Spleen (tissue), 11 donors: Measurements from ENCODE around the gene GPAT3. TPM values are rescaled to one million over a fixed set of nuclear protein-coding genes. Genes with fewer than 3 reads are reported as not detected.

Experiments used
- DNase-seq: peaks from one replicate; pipeline ENCODE4 v3.0.0-alpha.2; 2020
- H3K27ac ChIP-seq, 8 donors: fragments of 200-600 bp; sonication (generic) in 7 of 8; 1 replicate in 4 of 8; 2 replicates in 4 of 8; pipeline versions ENCODE4 v1.5.0 to v1.8.0; 2016 to 2021; ENCODE audit warnings: inconsistent platforms in 4 of 8, mild to moderate bottlenecking in 4 of 8, moderate library complexity in 1 of 8
- H3K27me3 ChIP-seq, 7 donors: fragments of 200-600 bp; sonication (generic) in 6 of 7; replicated peaks in 1 of 7; 1 replicate in 4 of 7; 2 replicates in 3 of 7; pipeline versions ENCODE4 v1.5.0 to v1.8.0; 2016 to 2021; ENCODE audit warnings: inconsistent platforms in 3 of 7, mild to moderate bottlenecking in 1 of 7
- H3K36me3 ChIP-seq, 6 donors: fragments of 200-600 bp; sonication (generic) in 5 of 6; 1 replicate in 4 of 6; 2 replicates in 2 of 6; pipeline versions ENCODE4 v1.5.0 to v1.8.0; 2016 to 2021; ENCODE audit warnings: inconsistent platforms in 2 of 6
- H3K4me1 ChIP-seq, 6 donors: fragments of 200-600 bp; sonication (generic) in 5 of 6; 1 replicate in 3 of 6; 2 replicates in 3 of 6; pipeline versions ENCODE4 v1.5.0 to v1.8.0; 2016 to 2021; ENCODE audit warnings: inconsistent platforms in 3 of 6
- H3K4me3 ChIP-seq, 8 donors: fragments of 200-600 bp; sonication (generic) in 7 of 8; 1 replicate in 4 of 8; 2 replicates in 4 of 8; pipeline versions ENCODE4 v1.5.0 to v1.8.0; 2016 to 2021; ENCODE audit warnings: inconsistent platforms in 4 of 8, mild to moderate bottlenecking in 4 of 8, moderate library complexity in 2 of 8
- H3K9me3 ChIP-seq, 8 donors: fragments of 200-600 bp; sonication (generic) in 7 of 8; 1 replicate in 4 of 8; 2 replicates in 4 of 8; pipeline versions ENCODE4 v1.5.0 to v1.8.0; 2016 to 2021; ENCODE audit warnings: inconsistent platforms in 4 of 8
- POLR2A ChIP-seq, 3 donors: fragments of 450-650 bp; IDR thresholded peaks; one replicate each; pipeline ENCODE4 v1.5.1; 2017; ENCODE audit warnings: antibody characterized with exemption in 3 of 3, mild to moderate bottlenecking in 1 of 3
- POLR2AphosphoS5 ChIP-seq, 3 donors: sonication (generic); formaldehyde crosslinking; IDR thresholded peaks; one replicate each; pipeline ENCODE4 v1.5.1; 2017; ENCODE audit warnings: antibody characterized with exemption in 3 of 3
- WGBS, 5 donors: extraction: QIAGEN DNeasy Blood & Tissue Kit in 3 of 5; methylation state at CpG; one replicate each; pipeline versions ENCODE4 v1.1.5 to v1.1.7; 2013 to 2018; 5-methylcytosine and 5-hydroxymethylcytosine counted together
- intact Hi-C: fragments of 100-400 bp; cut with DNase I; formaldehyde crosslinking; loops from one replicate; pipeline ENCODE4 v1.15.0; 2023; ENCODE audit warnings: low total_unique reads
- polyA plus RNA-seq, 3 donors: library from polyadenylated mRNA; stranded (reverse); fragments of 200-250 nt; gene quantifications; one replicate each; pipeline ENCODE4 v1.2.1, GENCODE V29; 2013
- small RNA-seq, 4 donors: library from RNA; depleted of rRNA; stranded (forward); fragments of <200 nt; gene quantifications; one replicate each; pipeline ENCODE3, GENCODE V24; 2016
- total RNA-seq, 7 donors: library from RNA; depleted of rRNA in 3 of 7; stranded (reverse); fragments of >200 nt in 3 of 7; fragmentation: NEBNext Ultra II Directional in 4 of 7; extraction: Animal tissue kit (Norgen Biotek cat#: 25700) in 4 of 7; gene quantifications; one replicate each; pipeline versions ENCODE4 v1.1.0 to v1.2.1, GENCODE V29; 2016 to 2021
- TF ChIP-seq, protein P1 (sequence below), 11 experiments: fragments of 200-600 bp in 7 of 11; fragments of 450-650 bp in 4 of 11; sonication (generic) in 4 of 11; IDR thresholded peaks in 8 of 11; conservative IDR thresholded peaks in 3 of 11; 1 replicate in 7 of 11; 2 replicates in 4 of 11; pipeline versions ENCODE4 v1.4.0 to v1.8.0; 2016 to 2021; ENCODE audit warnings: antibody characterized with exemption in 11 of 11, inconsistent platforms in 4 of 11, mild to moderate bottlenecking in 1 of 11
- donor health status: healthy with polysubstance abuse.
- donor health status: DM: no; HTN: no; CAD: no; lungs with moderate emphysema.
- donor health status: DM: no; HTN: no; CAD: no.
- donor health status: Bipolar disorder and iron deficiency.
- donor health status: healthy.
- donor health status: DM: no; HTN: no; CAD: no.
- donor health status: DM: yes; HTN: yes; CAD: no.

GPAT3 gene
- total and polyA plus RNA-seq, 10 donors: 0.70 to 29.1 (median 9.4) TPM

GRCh38 chr4:83644677-83645659 is 109.1 kb downstream of the GPAT3 start:
- H3K9me3 ChIP-seq: no peaks in the 10 kb centered on the region
- peaks cover 0 to 16% (median 0%) of the 10 kb centered on the region in 7 donors for H3K27me3 ChIP-seq
- no peak overlapping the region for H3K27ac ChIP-seq
- H3K36me3 ChIP-seq: no peaks in the 10 kb centered on the region
- TF ChIP-seq POLR2A (IDR thresholded peaks at IDR 0.05) (no peak), POLR2AphosphoS5 (IDR thresholded peaks at IDR 0.05) (no peak)
- TF ChIP-seq, protein P1, sequence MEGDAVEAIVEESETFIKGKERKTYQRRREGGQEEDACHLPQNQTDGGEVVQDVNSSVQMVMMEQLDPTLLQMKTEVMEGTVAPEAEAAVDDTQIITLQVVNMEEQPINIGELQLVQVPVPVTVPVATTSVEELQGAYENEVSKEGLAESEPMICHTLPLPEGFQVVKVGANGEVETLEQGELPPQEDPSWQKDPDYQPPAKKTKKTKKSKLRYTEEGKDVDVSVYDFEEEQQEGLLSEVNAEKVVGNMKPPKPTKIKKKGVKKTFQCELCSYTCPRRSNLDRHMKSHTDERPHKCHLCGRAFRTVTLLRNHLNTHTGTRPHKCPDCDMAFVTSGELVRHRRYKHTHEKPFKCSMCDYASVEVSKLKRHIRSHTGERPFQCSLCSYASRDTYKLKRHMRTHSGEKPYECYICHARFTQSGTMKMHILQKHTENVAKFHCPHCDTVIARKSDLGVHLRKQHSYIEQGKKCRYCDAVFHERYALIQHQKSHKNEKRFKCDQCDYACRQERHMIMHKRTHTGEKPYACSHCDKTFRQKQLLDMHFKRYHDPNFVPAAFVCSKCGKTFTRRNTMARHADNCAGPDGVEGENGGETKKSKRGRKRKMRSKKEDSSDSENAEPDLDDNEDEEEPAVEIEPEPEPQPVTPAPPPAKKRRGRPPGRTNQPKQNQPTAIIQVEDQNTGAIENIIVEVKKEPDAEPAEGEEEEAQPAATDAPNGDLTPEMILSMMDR (IDR thresholded peaks at IDR 0.05 in 8 of 11, conservative IDR thresholded peaks at IDR 0.05 in 3 of 11): peak; percentile 50 to 90 (median 85)
- peaks cover 0 to under 1% (median 0%) of the 10 kb centered on the region in 6 donors for H3K4me1 ChIP-seq
- DNase-seq: no peak
- intact Hi-C loops: loop anchor here (10.0 kb wide), 1 partner anchor 860 kb away; no protein-coding TSS in a partner anchor
- H3K4me3 ChIP-seq: no peak overlapping the region
- WGBS, 5 donors: 0 to 2% (median 1%) methylated on average over 5 of the region's 5 CpGs

- peaks cover 0 to 12% (median 0%) of the 10 kb centered on the region in 7 donors for H3K27me3 ChIP-seq
- TF ChIP-seq, protein P1 (IDR thresholded peaks at IDR 0.05 in 8 of 11, conservative IDR thresholded peaks at IDR 0.05 in 3 of 11): no peak
- TF ChIP-seq POLR2AphosphoS5 (IDR thresholded peaks at IDR 0.05): no peak
- TF ChIP-seq POLR2A (IDR thresholded peaks at IDR 0.05): no peak
- no peak for DNase-seq
- no peaks in the 10 kb centered on the region for H3K36me3 ChIP-seq
- no peak overlapping the region for H3K4me3 ChIP-seq
- no peak overlapping the region for H3K27ac ChIP-seq
- intact Hi-C loops: loop anchor here (10.0 kb wide), 1 partner anchor 858 kb away; no protein-coding TSS in a partner anchor
- H3K9me3 ChIP-seq: no peaks in the 10 kb centered on the region
- H3K4me1 ChIP-seq: no peaks in the 10 kb centered on the region
- 61 to 73% (median 67%) methylated on average over 7 of the region's 7 CpGs for WGBS, 5 donors
Observed at GRCh38 chr4:83646538-83647239, 110.8 kb downstream of the GPAT3 start.

GRCh38 chr4:83651846-83652245 is 115.9 kb downstream of the GPAT3 start:
- DNase-seq: no peak
- TF ChIP-seq POLR2AphosphoS5 (IDR thresholded peaks at IDR 0.05) (no peak), POLR2A (IDR thresholded peaks at IDR 0.05) (no peak)
- TF ChIP-seq, protein P1 (IDR thresholded peaks at IDR 0.05 in 8 of 11, conservative IDR thresholded peaks at IDR 0.05 in 3 of 11): no peak
- Histone ChIP-seq H3K4me3 (no peak overlapping the region), H3K27ac (no peak overlapping the region), H3K27me3 (peaks cover 0 to 21% (median 0%) of the 10 kb centered on the region in 7 donors), H3K4me1 (no peaks in the 10 kb centered on the region), H3K36me3 (no peaks in the 10 kb centered on the region), H3K9me3 (no peaks in the 10 kb centered on the region)
- WGBS, 5 donors: 83 to 90% (median 84%) methylated on average over 4 of the region's 4 CpGs
- intact Hi-C loops: no loop called here

Small RNAs within 50 kb of the gene (small RNA-seq; reads per million reads assigned to genes)
- 0 reads per million in 4 donors for gene RF00019

Other genes starting within 250 kb of the GPAT3 start
- gene HPSE, start 201.3 kb upstream of the GPAT3 start, total RNA-seq: 10 to 100 TPM; 11.4 to 24.6 (median 13.6) TPM
- gene HPSE, start 201.3 kb upstream of the GPAT3 start, polyA plus RNA-seq: 1 to 10 TPM; 1.3 to 2.1 (median 1.6) TPM
- gene HELQ, start 80.3 kb upstream of the GPAT3 start, total RNA-seq: 10 to 100 TPM; 22.8 to 40.7 (median 29.7) TPM
- 10 to 100 TPM in 1 of 3 donors, 1 to 10 TPM in 2; 7.3 to 13.2 (median 9.1) TPM for gene HELQ, start 80.3 kb upstream of the GPAT3 start, polyA plus RNA-seq
- 10 to 100 TPM; 22.7 to 40.7 (median 36.2) TPM for gene MRPS18C, start 80.0 kb upstream of the GPAT3 start, total RNA-seq
- gene MRPS18C, start 80.0 kb upstream of the GPAT3 start, polyA plus RNA-seq: 10 to 100 TPM; 18.9 to 28.0 (median 23.9) TPM
- gene ABRAXAS1, start 51.0 kb upstream of the GPAT3 start, total RNA-seq: 10 to 100 TPM in 6 of 7 donors, 1 to 10 TPM in 1; 9.9 to 18.2 (median 13.1) TPM
- 1 to 10 TPM; 5.7 to 8.6 (median 7.1) TPM for gene ABRAXAS1, start 51.0 kb upstream of the GPAT3 start, polyA plus RNA-seq